ENCODE measurements around the gene CYBC1. TPM values are rescaled to one million over a fixed set of nuclear protein-coding genes. Genes with fewer than 3 reads are reported as not detected.

The CYBC1 gene
- total RNA-seq: 49.2 and 65.9 TPM in 2 replicates

DNA sequence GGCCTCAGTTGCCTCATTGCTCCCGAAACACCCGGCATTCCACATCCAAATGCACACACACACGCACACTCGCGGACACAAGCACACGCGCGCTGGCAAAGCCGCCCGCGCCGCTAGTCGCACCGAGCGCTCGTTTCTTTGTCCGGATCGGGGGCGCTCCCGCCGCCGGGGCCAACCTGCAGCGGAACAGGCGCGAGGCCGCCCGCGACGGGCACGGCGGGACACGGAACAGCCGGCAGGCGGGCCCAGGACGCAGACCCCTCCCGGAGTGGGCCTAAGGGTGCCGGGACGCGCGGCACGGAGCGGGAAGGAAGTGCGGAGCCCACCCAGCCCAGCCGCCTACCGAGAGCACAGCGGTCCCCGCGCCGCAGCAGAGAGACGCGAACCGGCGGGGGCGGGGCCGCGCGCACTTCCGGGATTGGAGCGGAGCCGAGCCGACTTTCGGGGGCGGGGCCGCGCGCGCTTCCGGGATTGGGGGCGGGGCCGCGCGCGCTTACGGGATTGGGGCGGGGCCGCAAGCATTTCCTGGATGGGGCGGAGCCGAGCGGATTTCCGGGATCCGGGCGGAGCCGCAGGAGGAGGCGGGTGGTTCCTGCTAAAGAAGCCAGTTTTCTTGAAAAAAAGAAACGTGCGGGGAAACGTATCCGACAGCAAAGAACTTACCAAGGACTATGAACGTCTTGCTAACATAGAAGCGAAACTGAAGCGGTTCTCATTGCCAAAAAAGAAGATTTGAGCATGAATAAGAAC is at the start of gene CYBC1:
Gene CYBC1 (minus strand): TSS at position 396 of the 750 bp plus-strand sequence. CDS start 1,498 bp downstream, outside the sequence.

DNA sequence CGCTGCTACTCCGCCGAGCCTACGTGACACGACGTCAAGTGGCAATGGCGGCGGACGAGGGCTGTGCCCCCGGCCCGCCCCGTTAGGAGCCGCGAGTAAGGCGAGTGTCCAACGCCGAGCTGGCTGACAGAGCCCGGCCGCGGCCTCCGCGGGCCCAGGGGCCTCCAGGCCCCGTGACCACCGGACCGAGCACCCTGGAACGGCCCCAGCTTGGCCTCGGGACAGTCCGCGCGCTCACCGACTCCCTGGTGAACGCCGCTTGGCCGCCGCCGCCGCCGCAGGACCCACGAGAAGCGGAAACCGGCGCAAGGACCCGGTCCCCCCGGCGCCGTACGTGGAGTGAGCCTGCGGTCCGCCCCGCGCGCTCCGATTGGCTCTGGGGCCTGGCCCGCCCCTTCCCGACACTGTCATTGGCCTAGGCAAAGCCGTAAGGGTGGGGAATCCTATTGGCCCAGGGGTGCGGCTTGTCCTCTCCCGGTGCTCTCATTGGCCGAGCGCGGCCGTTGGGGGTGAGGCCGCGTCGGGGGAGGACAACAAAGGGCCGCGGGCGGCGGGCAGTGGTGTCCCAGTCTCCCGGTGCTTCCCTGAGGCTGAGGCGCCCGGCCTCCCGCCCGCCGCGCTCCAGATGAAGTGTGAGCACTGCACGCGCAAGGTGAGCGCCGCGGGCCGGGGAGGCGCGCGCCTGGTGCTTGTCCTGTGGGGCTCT is 7.8 kb upstream of the CYBC1 start, which contains the start of gene NARF:
Gene NARF (plus strand): TSS at position 563 of the 706 bp plus-strand sequence. CDS start 63 bp downstream, at position 626.

DNA sequence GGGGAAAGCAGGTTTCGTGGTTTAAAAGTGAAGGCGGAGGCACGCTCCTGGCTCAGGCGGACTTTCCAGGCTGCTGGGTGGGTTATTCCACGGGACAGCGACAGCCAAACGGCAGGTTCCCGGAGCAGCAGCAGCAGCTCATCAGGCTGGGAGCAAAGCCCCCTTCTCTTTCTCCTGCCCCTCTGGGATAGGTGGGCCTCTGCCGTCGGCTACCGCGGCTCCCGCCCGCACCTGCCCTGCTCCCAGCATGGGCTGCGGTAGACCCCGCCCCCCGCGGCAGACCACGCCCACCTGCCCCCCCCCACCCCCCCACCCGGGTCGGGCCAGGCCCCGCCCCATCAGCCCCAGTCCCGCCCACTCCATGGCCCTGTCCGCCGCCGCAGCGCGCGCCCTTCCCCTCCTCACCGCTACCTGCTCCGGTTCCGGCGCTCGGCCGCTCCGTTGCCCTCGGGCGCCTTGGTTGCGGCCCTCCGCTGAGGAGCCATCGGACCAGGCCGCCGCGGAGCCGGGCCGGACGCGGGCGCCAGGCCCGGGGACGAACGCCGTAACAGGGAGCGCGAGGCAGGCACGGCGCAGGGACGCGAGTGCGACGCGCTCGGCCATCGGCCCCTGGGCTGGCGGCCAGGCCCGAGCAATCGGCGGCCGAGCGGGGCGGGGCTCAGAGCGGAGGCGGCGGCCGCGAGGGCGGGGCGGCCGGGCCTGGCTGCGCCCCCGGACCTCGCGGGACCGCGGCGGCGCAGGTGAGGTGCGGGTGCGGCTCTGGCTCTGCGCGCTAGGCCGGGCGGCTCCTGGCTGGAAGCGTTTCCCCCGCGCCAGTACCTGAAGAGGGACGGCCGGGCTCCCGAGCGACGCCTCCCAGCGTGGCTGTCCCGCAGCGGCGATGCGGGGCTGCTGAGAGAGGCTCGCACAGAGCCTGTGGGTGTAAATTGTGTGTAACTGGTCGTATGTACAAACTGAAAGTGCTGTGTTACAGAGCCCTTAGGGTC is 32.3 kb downstream of the CYBC1 start, which contains the start of the genes HEXD and OGFOD3:
Gene HEXD (plus strand): TSS at position 347 of the 986 bp plus-strand sequence. CDS start 1,453 bp downstream, outside the sequence.
Gene OGFOD3 (minus strand): TSS at position 586 of the 986 bp plus-strand sequence. CDS start 101 bp downstream, at position 485.

Other genes starting within 250 kb of the CYBC1 start
- 11.8 and 12.5 TPM in 2 replicates for gene CCDC57, start 237.9 kb downstream of the CYBC1 start, total RNA-seq
- gene SLC16A3, start 221.7 kb downstream of the CYBC1 start, total RNA-seq: 54.5 and 74.1 TPM in 2 replicates
- gene CSNK1D, start 177.1 kb downstream of the CYBC1 start, total RNA-seq: 46.2 and 64.2 TPM in 2 replicates
- 0.43 TPM in 1 of 2 replicates, not detected in the other for gene CD7, start 133.1 kb downstream of the CYBC1 start, total RNA-seq
- 20.2 and 38.8 TPM in 2 replicates for gene SECTM1, start 117.0 kb downstream of the CYBC1 start, total RNA-seq
- gene TEX19, start 91.5 kb downstream of the CYBC1 start, total RNA-seq: under 0.01 TPM in 1 of 2 replicates, not detected in the other
- not detected in 2 replicates for gene UTS2R, start 79.0 kb downstream of the CYBC1 start, total RNA-seq
- 12.8 and 14.0 TPM in 2 replicates for gene HEXD, start 32.4 kb downstream of the CYBC1 start, total RNA-seq
- gene OGFOD3, start 32.2 kb downstream of the CYBC1 start, total RNA-seq: 22.5 and 48.0 TPM in 2 replicates
- gene NARF, start 8.0 kb upstream of the CYBC1 start, total RNA-seq: 17.7 and 38.7 TPM in 2 replicates
- gene FOXK2, start 69.0 kb upstream of the CYBC1 start, total RNA-seq: 19.5 and 19.7 TPM in 2 replicates
- gene WDR45B, start 197.7 kb upstream of the CYBC1 start, total RNA-seq: 40.9 and 44.3 TPM in 2 replicates
- 6.8 and 18.9 TPM in 2 replicates for gene RAB40B, start 247.9 kb upstream of the CYBC1 start, total RNA-seq